ENCODE measurements around the gene TAS2R42.

- no peak for TF ChIP-seq POLR2A (IDR thresholded peaks at IDR 0.05; ENCODE audit: low read depth)
- TF ChIP-seq CTCF (IDR thresholded peaks at IDR 0.05): no peak
- TF ChIP-seq POLR2AphosphoS5 (IDR thresholded peaks at IDR 0.05): no peak
Measured at GRCh38 chr12:11136075-11136474, 50.7 kb downstream of the TAS2R42 start.

Data from esophagus muscularis mucosa (tissue), 3 donors.